GM12801 (cell line): ENCODE measurements around the gene EPO.

Experiments used
- CTCF ChIP-seq: IDR thresholded peaks from one replicate; pipeline ENCODE4 v1.5.1; 2011; ENCODE audit warnings: control low read depth; ENCODE audit not compliant: insufficient read length; ENCODE audit errors: extremely low read depth

The EPO gene

DNA sequence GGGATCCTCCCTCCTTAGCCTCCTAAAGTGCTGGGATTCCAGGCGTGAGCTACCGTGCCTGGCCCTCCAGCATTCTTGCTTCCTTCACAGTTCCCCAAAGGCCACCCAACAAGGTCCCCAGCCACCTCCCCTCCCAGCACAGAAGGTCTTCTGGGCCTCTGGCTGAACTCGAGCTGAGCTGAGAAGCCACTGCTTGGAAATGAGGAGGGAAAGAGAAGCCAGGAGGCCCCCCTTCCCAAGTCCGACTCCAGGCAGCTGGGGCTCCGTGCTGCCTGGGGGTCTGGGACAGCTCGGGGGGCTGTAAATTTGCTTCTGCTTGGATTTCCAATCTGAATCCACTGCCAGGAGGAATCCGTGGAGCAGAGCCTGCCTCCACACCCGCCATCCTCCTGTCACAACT, 5.5 kb upstream of the EPO start:
- TF ChIP-seq CTCF: no peak

GRCh38 chr7:100719523-100720278, 567 bp upstream of the EPO start:
- TF ChIP-seq CTCF: no peak

DNA sequence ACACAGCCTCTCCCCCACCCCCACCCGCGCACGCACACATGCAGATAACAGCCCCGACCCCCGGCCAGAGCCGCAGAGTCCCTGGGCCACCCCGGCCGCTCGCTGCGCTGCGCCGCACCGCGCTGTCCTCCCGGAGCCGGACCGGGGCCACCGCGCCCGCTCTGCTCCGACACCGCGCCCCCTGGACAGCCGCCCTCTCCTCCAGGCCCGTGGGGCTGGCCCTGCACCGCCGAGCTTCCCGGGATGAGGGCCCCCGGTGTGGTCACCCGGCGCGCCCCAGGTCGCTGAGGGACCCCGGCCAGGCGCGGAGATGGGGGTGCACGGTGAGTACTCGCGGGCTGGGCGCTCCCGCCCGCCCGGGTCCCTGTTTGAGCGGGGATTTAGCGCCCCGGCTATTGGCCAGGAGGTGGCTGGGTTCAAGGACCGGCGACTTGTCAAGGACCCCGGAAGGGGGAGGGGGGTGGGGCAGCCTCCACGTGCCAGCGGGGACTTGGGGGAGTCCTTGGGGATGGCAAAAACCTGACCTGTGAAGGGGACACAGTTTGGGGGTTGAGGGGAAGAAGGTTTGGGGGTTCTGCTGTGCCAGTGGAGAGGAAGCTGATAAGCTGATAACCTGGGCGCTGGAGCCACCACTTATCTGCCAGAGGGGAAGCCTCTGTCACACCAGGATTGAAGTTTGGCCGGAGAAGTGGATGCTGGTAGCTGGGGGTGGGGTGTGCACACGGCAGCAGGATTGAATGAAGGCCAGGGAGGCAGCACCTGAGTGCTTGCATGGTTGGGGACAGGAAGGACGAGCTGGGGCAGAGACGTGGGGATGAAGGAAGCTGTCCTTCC, 620 bp downstream of the EPO start:
- no peak for TF ChIP-seq CTCF

- no peak for TF ChIP-seq CTCF
Observed at GRCh38 chr7:100721505-100721812, 1.2 kb downstream of the EPO start.

DNA sequence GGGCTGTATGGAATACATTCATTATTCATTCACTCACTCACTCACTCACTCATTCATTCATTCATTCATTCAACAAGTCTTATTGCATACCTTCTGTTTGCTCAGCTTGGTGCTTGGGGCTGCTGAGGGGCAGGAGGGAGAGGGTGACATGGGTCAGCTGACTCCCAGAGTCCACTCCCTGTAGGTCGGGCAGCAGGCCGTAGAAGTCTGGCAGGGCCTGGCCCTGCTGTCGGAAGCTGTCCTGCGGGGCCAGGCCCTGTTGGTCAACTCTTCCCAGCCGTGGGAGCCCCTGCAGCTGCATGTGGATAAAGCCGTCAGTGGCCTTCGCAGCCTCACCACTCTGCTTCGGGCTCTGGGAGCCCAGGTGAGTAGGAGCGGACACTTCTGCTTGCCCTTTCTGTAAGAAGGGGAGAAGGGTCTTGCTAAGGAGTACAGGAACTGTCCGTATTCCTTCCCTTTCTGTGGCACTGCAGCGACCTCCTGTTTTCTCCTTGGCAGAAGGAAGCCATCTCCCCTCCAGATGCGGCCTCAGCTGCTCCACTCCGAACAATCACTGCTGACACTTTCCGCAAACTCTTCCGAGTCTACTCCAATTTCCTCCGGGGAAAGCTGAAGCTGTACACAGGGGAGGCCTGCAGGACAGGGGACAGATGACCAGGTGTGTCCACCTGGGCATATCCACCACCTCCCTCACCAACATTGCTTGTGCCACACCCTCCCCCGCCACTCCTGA, 2.4 kb downstream of the EPO start:
- no peak for TF ChIP-seq CTCF

- no peak for TF ChIP-seq CTCF
Observed at GRCh38 chr7:100723732-100724275, 3.5 kb downstream of the EPO start.

DNA sequence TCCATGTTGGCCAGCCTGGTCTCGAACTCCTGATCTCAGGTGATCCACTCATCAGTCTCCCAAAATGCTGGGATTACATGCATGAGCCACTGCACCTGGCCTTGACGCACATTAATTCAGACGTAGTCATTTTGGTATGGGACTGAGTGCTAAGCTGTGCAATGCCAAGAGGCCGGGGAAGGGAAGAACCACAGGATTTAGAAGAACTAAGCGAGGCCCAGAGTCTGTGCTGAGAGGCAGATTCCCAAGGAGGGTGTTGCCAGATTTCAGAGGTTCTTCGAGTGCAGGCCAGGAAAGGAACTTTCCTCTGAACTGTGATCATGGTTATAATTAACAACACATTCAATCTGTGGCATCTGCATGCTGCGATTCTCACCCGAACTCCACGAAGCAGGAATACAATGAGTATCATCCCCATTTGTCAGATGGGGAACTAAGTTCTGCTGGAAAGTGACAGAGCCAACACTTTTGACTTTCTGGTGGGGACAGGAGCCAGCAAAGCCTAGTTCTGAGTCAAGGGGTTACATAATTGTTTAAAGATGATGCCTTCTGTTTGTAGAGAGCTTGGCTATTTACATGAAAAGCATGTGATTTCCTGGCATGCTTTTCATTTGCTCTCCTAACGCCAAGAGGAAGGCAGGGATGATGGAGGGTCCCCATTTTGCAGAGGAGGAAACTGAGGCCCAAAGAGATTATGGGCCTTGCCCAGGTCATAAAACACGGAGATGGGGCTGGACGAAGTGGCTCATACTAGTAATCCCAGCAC, 6.9 kb downstream of the EPO start:
- TF ChIP-seq CTCF: no peak
